Measurements from ENCODE around the gene LMTK3.

GRCh38 chr19:48475369-48476068 is 36.1 kb downstream of the LMTK3 start:
- TF ChIP-seq, protein P1, sequence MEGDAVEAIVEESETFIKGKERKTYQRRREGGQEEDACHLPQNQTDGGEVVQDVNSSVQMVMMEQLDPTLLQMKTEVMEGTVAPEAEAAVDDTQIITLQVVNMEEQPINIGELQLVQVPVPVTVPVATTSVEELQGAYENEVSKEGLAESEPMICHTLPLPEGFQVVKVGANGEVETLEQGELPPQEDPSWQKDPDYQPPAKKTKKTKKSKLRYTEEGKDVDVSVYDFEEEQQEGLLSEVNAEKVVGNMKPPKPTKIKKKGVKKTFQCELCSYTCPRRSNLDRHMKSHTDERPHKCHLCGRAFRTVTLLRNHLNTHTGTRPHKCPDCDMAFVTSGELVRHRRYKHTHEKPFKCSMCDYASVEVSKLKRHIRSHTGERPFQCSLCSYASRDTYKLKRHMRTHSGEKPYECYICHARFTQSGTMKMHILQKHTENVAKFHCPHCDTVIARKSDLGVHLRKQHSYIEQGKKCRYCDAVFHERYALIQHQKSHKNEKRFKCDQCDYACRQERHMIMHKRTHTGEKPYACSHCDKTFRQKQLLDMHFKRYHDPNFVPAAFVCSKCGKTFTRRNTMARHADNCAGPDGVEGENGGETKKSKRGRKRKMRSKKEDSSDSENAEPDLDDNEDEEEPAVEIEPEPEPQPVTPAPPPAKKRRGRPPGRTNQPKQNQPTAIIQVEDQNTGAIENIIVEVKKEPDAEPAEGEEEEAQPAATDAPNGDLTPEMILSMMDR (IDR thresholded peaks at IDR 0.05) = no peak
- no peak for TF ChIP-seq POLR2AphosphoS5 (IDR thresholded peaks at IDR 0.05)
